Measurements from ENCODE around the gene HORMAD1.

Gene HORMAD1

GRCh38 chr1:150703427-150703826, 17.3 kb downstream of the HORMAD1 start:
- H3K4me3 ChIP-seq (replicated peaks in 1 of 2; ENCODE audit: low read depth in 2 of 2, low read length in 2 of 2), result no peak overlapping the region
- no peak for DNase-seq (ENCODE audit: low read depth in 2 of 2)
- TF ChIP-seq CTCF (IDR thresholded peaks at IDR 0.05; ENCODE audit: low read depth, low read length), result no peak

GRCh38 chr1:150696995-150697927, 23.4 kb downstream of the HORMAD1 start, which contains the start of gene GOLPH3L:
Gene GOLPH3L, minus strand, starts transcription at chr1:150697154. Its CDS starts 2,316 bp downstream, at chr1:150694838.
- peak within 1 kb of the TSS; percentile 63 to 66 for H3K4me3 ChIP-seq (replicated peaks in 1 of 2; ENCODE audit: low read depth in 2 of 2, low read length in 2 of 2)
- TF ChIP-seq CTCF (IDR thresholded peaks at IDR 0.05; ENCODE audit: low read depth, low read length), result peak; percentile 16
- DNase-seq (ENCODE audit: low read depth in 2 of 2), result peak; percentile 99

- no peak for TF ChIP-seq CTCF (IDR thresholded peaks at IDR 0.05; ENCODE audit: low read depth, low read length)
- peak; percentile 3 to 13 for DNase-seq (ENCODE audit: low read depth in 2 of 2)
- peak overlapping the region; percentile 63 to 66 for H3K4me3 ChIP-seq (replicated peaks in 1 of 2; ENCODE audit: low read depth in 2 of 2, low read length in 2 of 2)
Observed at GRCh38 chr1:150696590-150696989, 24.1 kb downstream of the HORMAD1 start.

- DNase-seq (ENCODE audit: low read depth in 2 of 2), result no peak
- peak overlapping the region; percentile 63 to 66 for H3K4me3 ChIP-seq (replicated peaks in 1 of 2; ENCODE audit: low read depth in 2 of 2, low read length in 2 of 2)
- no peak for TF ChIP-seq CTCF (IDR thresholded peaks at IDR 0.05; ENCODE audit: low read depth, low read length)
Observed at GRCh38 chr1:150696162-150696561, 24.5 kb downstream of the HORMAD1 start.

DNA sequence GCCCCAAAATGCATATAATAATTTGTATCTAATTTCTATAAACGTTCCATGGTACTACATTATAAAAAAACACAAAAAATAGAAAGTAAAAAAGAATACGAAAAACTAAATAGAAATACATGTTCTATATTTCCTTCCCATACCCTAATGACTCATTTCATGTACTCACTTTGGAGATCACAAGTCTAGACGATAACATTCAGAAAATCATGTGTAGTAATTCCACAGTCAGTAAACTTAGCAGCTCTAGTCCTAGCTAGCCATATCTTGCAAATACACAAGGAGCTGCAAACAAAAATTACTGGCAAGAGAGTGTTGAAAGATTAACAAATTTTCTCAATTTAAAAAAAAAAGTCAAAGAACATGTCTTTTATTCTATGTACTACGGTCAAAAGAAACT, 25.1 kb downstream of the HORMAD1 start:
- TF ChIP-seq CTCF (IDR thresholded peaks at IDR 0.05; ENCODE audit: low read depth, low read length), result no peak
- DNase-seq (ENCODE audit: low read depth in 2 of 2), result peak in 1 of 2 donors; percentile 25
- H3K4me3 ChIP-seq (replicated peaks in 1 of 2; ENCODE audit: low read depth in 2 of 2, low read length in 2 of 2), result no peak overlapping the region

DNA sequence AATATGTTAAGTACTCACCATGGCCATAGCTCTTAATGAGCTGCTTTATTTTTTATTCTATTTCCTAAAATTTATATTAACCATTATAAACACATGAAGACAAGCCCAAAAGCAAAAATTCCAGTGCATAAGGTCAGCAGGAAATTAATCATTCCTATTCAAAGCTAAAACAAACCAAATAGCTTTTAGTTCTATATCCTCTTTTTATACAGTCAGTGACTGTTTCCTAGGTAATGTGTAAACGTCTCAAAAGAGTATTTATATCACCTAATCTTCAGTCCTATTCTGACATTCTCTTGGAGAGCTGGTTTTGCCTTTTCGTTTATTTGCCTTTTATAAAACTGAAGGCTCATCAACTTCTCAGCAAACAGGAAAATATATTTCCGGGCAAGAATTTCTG, 28.0 kb downstream of the HORMAD1 start:
- no peak for TF ChIP-seq CTCF (IDR thresholded peaks at IDR 0.05; ENCODE audit: low read depth, low read length)
- no peak overlapping the region for H3K4me3 ChIP-seq (replicated peaks in 1 of 2; ENCODE audit: low read depth in 2 of 2, low read length in 2 of 2)
- DNase-seq (ENCODE audit: low read depth in 2 of 2), result peak; percentile 6 to 47
